SIG-M5 treated with dmso at 0.1 percent for 504 hours (cell line): ENCODE data around the gene GAS1.

Experiments
- DNase-seq: peaks from one replicate; lab custom pipeline; 2025; ENCODE audit not compliant: unreplicated experiment; lab: John Stamatoyannopoulos, UW

Gene GAS1

DNA sequence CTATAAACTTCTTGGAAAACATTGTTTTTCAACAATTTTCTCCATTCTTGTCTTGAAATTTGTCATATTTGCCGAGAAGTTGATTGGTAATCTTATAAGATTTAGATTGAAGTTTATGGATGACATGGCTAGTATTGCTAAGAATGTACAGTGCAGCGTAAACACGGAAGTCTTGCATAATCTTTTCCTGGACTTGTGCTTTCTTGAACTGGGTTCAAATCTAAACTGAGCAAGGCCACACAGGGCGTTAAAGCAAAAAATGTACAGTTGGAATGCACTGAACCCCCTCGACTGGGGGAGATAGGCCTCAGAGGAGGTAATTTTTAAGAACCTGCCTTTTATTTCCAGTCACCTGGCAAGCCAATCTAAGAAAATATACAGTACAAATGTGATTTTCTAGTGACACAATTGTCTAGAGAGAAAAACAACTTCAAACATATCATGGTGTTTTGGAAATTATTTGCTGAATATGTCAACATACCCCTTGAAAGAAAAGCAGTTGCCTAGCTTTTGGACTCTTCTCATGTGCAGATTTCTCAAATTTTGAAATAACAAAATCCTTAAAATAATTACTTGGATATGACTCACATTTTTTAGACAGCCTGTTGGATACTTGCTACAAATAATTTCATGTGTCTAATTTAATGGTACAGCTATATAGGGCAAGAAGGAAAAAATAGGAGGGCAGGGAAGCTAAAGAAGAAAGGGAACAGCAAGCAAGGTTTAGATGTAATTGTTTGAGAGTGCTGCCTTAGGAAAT lies 18.5 kb upstream of the GAS1 start:
- DNase-seq: no peak

DNA sequence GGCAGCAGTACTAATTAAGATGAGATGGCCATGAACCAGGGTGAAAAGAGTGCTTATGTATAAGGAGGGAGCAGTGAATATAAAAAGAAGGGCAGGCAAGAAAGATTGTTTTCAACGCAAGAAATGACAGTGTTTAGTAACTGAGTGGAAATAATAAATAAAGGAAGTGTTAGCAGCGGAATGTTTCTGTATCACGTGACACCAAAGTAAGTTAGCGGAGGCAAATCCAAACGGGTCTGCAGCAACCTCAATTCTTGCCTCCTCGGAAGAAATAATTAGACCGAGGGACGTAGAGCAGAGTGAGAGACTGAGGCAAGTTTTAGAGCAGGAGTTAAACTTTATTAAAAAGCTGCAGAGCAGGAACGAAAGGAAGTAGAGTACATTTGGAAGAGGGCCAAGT lies 15.4 kb upstream of the GAS1 start:
- no peak for DNase-seq

DNA sequence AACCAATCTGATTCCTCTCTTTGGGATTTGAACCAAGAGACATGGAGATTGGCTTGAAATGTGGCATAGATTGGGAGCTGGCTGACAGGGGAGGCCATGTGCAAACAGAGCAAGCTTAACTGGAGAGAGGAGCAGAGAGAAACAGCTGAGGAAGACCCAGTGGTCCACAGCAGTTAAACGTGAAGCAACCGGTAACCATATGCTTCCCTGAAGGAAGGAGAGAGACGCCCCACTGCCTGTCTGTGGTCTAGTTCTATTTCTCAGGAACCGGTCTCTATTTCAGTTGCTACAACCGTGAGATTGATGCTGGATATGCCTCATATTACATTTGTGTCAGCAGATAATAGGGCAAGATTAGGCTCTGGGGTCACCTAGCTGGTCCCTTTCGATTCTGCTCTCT lies 13.6 kb upstream of the GAS1 start:
- no peak for DNase-seq

DNA sequence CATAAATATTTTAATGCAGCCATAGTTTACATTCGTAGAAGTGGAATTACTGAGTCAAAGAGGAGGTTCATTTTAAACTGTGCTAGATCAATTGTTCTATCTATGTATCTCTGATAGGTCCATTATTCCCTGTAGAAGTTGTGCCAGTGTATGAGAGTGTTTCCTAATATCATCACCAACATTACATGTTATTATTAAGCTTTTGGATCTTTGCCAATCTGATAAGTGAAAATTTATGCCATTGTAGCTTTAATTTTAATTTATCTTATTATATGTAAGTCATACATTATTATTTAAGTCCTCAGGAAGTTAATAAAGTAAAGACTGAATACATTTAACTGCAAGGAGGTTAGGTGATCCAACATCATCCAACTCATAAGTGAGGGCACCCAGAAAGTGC lies 10.9 kb upstream of the GAS1 start:
- DNase-seq: no peak

DNA sequence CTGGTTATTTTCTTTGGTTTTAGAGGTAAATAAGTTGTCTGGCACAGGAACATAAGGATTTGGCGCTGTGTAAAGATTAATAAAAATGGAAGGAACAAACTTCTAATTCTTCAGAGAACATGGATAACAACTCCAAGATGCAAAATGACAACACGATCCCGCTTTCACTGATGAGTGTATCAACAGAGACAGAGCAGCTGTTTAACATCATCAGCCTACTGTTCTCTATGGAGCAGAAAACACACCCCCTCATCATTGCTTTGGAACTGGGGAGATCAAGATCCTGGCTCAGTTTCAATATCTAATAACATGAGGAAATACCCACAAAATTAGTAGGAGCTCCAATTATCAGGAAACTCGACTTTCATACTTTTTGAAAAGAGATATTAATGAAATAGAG lies 8.3 kb upstream of the GAS1 start:
- DNase-seq: no peak

DNA sequence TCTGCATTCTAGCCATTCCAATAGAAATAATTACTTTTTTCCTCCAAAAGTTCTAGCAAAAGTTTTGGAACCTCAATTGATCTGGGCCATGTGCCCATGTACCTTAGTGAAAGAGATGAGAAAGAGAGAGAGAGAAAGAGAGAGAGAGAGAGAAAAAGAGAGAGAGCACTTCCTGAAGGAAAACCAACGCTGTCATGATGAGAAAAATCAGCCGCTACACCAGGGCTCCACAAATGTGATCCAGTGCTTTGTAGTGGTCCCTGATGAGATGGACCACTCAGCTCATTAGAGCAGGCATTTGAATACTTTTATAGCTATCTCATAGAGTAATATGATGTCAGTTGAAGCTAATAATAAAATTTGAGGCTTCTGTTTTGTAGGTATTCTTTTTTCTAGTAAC lies 7.7 kb upstream of the GAS1 start:
- DNase-seq: no peak

DNA sequence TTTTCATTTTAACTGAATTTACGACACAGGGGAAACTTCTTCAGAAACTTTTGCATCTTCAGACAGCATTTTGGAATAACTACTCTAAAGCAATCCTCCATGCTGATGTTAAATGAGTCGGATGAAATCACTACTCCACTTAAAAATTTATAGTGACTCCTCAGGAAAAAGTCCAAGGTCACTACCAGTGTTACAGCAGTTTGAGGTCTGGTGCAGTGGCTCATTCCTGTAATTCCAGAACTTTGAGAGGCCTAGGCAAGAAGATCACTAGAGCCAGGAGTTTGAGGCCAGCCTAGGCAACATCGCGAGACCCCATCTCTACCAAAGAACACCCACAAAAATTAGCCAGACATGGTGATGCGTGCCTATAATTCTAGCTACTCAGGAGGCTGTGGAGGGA lies 5.9 kb upstream of the GAS1 start:
- DNase-seq: no peak

DNA sequence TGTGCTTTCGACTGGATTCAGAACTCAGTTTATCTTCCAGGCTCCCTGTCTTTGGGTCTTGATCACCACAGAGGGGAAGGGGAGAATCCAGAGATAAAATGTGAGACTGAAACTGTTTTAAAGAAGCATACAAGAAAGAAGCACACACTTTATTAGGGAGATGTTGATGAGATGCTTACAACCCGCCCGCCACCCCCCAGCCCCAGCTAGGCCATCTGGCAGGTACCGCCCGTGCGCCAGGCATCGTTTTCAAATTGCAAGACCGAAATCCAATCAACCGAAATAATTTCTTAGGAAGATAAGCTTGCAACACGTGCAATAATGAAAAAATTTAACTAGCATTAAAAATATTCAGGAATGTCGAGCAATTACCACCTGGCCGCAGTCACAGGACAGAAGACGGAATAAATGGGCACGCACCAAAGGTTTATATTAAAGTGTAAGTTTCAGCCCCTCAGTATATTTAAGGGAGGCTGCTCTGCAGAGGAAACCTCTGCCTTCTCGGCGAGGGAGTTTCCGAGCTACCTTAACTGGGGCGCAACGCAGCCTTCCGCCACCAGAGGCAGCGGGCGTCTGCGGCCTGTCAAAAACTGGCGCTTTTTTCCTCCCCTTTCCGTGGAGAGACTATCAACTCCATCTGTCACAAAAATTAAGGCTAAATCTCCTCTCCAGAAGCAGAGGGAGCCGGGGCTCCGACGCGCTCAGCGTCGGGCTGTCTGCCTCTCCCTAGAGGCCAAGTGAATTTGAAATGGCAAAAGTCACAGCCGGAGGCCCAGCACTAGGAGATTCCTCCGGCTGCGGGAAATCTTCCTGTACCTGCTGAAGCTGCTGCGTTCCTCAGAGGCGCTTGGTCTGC lies 996 bp upstream of the GAS1 start:
- peak; percentile 39 for DNase-seq

DNA sequence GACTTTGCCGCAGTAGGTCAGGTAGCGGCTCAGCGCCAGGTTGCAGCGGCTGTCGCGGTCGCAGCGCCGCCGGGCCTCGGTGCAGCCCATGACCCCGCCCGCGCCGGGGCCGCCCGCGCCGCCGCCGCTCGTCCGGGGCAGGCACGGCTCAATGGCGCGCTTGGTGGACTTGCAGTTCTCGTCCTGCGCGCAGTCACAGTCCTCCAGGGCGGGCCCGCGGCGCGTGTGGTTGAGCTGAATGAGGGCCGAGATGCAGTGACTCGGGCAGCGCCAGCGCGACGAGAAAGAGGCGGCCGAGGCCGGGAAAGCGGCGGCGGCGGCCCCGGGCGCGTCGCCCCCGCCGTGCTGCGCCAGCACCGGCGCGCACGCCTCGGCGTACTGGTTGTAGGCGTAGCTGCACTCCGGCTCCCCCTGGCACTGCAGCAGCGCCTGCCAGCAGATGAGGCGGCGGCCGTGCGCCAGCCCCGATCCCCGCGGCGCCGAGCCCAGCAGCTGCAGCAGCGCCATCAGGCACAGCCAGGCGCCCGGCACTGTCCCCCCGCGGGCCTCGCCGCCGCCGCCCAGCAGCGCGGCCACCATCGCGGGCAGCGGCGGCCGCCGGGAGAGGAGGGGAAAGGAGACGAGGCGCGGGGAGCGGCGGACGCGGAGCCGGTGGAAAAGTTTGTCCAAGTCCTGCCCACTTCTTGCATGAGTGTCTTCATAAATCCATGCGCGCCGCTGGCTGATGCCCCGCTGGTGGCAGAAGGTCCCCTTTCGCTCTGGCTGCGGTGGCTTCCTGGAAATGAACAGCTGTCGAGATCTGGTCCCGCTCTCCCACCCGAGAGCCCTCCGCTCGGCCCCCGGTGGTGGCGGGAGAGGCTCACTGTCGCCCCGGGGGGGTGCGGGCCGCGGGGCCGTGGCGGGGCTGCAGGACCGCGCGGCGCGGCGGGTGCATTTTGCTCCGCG lies 833 bp downstream of the GAS1 start:
- peak; percentile 31 for DNase-seq

DNA sequence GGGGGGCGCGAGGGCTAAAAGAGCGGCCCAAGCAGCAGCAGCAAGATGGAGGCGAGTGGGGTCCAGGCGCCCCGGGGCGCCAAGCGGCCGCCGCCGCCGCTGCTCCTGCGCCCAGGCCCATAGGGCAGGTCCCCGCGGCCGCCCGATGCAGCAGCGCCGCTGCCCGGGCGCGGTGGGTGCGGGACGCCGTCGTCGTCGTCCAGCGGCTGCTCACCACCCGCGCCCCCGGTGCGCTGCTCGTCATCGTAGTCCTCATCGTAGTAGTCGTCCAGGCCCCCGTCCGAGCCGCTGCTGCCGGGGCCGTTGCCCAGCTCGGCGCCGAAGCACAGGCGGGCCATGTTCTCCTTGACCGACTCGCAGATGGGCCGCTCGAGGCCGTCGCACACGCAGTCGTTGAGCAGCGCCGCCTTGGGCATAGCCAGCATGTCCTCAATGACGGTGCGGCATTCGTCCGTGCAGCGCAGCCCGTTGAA lies 1.5 kb downstream of the GAS1 start:
- no peak for DNase-seq

DNA sequence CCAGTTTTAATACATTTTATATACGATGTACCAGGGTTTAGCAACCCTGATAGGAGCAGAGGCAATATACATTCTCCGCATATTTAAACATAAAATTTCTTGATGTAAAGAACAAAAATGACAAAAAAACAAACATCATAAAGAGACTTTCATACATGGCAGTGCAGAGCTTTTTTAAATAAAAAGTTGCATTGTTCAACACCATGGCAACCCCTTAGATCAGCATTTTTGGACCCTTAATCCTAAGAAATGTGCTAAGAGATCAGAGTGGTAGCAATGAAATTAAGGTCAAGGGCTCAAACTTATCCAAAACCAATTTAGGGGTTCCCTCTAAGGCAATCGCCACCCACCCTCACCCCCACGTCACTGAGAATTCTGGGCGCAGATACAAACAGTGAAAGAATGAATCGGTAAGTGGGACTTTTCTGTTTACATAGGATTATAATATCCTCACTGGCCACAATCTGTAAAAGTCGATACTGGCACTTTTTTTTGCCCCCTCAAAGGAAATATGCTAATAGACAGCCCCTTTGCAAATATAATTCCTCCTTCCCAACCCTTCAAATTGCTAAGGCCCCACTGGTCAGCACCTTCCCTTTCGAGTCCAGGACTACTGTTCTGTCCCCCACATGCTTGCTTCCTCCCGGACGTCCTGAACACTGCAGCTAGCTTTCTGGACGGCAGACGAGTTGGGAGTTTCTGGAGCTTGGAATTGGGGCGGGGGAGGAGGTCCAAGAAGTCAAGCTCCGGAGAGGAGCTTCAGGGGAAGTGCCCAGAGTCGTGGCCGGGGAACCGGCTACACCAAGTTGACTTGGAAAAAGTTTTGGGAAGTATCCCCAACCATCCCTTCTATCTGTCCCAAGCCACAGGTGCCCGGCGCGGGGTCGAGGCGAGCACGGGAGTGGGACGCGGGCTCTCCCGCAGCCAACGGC lies 2.2 kb downstream of the GAS1 start:
- DNase-seq: no peak

DNA sequence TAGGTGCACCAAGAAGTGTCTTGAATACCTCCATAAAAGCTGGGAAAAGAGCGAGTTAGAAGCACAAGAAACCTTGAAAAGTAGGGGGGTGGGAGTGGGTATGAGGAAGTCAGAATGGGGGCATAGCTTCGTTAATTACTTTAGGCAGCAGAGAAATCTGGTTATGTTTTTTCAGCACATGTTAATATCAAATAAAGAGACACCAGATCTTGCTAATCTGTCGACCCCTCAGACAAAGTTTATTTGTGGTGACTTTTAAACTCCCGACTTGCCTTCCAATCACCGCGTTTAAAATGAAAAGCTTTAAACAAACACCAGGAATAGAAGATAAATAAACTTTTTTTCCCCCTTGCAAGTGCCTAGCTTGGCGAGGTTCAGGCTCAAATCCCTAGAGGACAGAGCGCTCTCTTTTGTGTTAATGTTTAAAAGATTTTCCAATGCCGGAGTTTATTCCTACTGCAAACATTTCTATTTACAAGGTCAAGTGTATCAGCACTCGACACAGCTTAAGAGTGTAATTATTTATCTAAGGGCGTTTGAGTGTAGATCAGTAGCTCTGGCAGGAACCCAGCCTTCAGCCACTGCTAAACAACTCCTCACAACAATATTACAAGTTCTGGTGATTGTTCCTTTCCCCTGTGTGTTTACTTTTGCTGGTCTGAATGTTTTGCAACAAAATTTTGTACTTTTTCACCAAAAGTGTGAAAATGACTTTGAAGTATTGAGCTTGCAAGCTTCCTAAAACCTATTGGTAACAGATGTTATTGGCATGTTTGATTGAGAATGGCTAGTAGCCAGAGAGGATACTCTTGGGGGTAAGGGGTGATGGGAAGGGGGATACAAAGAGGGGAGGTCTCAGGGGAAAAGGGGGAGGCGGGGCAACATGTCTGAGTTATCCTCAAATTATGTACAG lies 3.8 kb downstream of the GAS1 start:
- DNase-seq: no peak

DNA sequence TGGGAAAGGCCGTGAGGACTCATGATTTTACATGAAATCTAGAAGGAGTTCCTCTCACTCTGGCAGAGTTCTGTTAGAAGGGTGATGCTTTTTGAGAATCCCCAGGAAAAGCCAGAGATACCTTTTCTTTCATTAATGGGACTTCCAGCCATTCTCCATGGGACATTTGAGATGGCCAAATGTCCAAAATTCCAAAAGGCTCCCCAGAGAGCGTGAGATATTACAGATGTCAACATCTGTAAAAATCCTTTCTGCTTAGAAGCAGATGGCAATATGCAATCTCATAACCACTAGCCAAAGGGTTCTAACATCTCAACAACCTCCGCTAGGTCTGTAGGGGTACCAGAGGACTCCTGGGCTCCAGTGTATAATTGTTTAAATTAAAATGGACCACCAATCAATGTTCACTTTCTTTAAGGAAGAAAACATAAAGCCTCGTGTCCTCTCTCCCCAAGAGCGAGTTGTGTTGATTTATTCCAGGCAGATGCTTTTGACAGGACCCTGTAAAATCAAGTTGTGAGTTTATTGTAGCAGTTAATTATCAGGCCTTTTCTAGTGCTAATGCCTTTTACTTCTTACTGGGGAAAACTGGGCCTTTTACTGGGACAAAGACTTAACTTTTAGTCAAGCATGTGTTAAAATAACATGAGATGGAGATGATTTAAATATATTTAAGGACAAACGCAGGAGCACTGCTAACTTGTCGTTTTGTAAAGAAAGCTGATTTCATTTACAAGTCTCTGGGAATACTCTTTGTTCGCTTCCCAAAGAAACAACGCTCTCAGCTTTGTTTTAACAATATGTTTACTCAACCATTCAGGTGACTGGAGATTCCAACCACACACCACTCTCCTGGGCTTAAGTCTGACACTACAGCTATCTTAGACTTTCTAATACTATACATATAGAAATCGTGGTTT lies 4.8 kb downstream of the GAS1 start:
- DNase-seq: no peak

DNA sequence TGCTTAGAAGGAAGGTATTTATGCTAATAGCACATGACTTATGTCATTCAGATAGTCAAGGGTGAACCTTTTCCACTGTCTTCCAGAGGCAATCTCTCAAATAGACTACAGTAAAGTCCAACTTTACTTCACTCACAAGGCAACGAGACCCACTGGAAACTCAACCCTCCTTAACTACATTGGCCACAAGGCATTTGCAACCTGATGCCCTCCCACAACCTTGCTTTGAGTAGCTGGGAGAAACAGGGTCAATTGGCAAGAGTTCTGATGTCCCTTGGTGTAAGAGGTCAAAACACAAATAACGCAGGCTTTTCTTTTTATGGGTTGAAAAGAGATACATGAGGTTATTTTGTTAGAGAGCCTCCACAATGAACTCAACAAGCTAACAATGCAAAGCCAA lies 6.1 kb downstream of the GAS1 start:
- DNase-seq: no peak

DNA sequence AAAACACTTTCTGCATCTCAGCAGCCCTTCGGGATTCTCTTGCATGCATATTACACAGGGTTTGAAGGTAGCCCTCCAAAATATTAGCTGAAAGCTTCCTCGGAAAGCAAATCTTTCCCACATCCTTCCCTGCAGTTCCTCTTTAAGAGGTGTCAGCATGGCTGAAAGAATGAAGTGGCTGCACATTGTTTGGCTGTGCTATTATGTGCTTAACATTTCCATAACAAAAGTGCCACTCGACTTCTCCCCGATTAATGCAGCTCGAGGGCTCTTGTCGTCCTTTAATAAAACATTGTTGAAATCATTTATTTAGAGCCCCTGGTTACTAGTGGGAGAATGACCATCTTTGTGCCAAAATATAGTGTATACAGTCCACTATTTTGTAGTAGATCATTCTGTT lies 6.5 kb downstream of the GAS1 start:
- DNase-seq: no peak

DNA sequence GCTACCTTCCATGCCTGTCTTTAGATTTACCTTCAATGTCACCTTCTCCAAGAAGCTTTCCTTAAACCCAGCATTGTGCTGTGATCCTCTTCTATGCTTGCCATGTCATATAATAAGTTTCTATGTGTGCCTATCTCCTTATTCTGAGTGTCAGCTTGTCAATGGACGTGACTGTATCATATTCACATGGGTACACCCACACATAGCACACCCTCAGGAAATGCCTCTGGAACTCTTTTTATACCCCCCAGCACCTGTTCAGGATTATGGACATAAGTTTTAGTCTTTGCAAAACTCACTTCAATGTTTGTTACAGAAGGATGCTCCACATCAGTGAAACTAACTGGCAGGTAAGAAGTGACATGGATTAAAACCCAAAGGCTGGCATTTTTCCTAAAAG lies 7.4 kb downstream of the GAS1 start:
- DNase-seq: no peak

DNA sequence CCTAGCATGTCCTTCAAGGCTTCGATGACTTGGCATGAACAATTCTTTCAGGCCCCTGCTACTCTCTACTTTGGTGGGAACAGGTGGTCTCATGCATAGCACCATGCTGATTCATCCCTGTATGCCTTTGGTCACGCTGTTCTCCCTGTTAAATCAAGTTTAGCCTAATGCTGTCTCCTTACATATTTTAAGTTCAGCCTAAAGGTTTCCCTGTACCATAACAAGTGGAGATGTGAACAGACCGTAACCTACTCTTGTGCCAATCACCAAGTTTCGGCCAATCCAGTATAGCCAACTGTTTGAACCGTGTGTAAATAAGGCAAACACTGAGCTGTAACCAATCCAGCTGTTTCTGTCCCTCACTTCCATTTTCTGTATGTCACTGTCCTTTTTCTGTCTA lies 8.0 kb downstream of the GAS1 start:
- no peak for DNase-seq

DNA sequence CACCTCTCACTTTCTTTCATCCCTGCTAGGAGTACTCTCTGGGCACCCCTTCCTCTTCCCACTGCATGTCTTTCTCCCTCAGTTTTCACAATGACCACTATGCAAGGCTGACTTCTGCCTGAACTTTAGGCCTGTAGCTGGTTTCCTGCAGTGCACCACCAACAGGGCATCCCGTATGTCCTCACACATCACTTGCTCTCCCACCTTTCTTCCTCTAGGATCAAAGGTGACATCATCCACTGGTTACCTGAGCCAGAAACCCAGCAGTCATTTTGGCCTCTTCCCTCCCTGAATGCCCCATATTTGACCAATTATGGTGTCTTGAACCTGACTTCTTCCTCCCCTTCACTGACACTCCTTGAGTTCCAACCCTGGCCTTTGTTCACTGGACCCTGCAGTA lies 8.5 kb downstream of the GAS1 start:
- no peak for DNase-seq
